GM12865 (cell line): ENCODE measurements around the gene RAB44.

ENCODE experiments used
- DNase-seq: peaks from one replicate; pipeline ENCODE4 v3.0.0; 2010; ENCODE audit warnings: low read depth
- H3K4me3 ChIP-seq: 2 replicates; pipeline ENCODE4 v1.5.1; 2011; ENCODE audit warnings: mild to moderate bottlenecking, low read depth, low read length, control low read depth
- CTCF ChIP-seq: IDR thresholded peaks from 2 replicates; pipeline ENCODE4 v1.5.1; 2011; ENCODE audit warnings: low read length, control low read depth, low read depth, inconsistent platforms; ENCODE audit not compliant: insufficient read depth; ENCODE audit errors: missing control alignments

RAB44 gene

GRCh38 chr6:36683656-36684446 is 13.8 kb upstream of the RAB44 start:
- no peak overlapping the region for H3K4me3 ChIP-seq
- peak; percentile 31 for DNase-seq
- TF ChIP-seq CTCF = no peak

DNA sequence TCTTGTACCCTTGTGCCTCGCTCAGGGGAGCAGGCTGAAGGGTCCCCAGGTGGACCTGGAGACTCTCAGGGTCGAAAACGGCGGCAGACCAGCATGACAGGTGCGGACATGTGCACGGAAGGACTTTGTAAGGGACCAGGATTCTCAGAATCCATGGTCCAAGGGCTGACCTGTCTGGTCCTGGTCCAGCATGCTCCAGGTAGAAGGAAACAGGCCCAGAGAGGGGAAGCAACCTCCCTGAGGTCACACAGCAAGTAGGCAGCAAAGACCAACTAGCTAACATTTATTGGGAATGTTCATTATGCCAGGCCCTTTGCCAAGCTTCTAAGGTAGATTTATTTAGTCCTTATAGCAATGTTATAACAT is 13.2 kb upstream of the RAB44 start:
- no peak for DNase-seq
- TF ChIP-seq CTCF = no peak
- no peak overlapping the region for H3K4me3 ChIP-seq

GRCh38 chr6:36685166-36685924 is 12.3 kb upstream of the RAB44 start:
- DNase-seq = no peak
- no peak overlapping the region for H3K4me3 ChIP-seq
- TF ChIP-seq CTCF = no peak

GRCh38 chr6:36685926-36686667 is 11.5 kb upstream of the RAB44 start:
- DNase-seq = no peak
- no peak overlapping the region for H3K4me3 ChIP-seq
- no peak for TF ChIP-seq CTCF

DNA sequence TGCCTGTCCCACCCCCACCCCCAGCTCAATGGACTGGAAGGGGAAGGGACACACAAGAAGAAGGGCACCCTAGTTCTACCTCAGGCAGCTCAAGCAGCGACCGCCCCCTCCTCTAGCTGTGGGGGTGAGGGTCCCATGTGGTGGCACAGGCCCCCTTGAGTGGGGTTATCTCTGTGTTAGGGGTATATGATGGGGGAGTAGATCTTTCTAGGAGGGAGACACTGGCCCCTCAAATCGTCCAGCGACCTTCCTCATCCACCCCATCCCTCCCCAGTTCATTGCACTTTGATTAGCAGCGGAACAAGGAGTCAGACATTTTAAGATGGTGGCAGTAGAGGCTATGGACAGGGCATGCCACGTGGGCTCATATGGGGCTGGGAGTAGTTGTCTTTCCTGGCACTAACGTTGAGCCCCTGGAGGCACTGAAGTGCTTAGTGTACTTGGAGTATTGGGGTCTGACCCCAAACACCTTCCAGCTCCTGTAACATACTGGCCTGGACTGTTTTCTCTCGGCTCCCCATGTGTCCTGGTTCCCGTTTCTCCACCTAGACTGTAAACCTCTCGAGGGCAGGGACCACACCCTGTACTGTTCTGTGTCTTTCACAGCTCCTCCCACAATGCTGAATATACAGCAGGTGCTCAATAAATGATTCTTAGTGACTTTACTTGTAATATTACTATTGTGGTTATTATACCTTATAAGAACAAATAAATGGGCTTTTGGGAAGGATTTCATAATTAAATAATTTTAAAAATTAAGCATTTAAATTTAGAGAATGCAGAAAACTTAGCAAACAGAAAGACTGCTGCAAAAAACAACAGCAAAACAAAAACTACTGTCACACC is 10.7 kb upstream of the RAB44 start:
- DNase-seq = peak; percentile 37
- H3K4me3 ChIP-seq = no peak overlapping the region
- no peak for TF ChIP-seq CTCF

GRCh38 chr6:36688063-36688738 is 9.4 kb upstream of the RAB44 start:
- no peak for TF ChIP-seq CTCF
- DNase-seq = peak; percentile 44
- no peak overlapping the region for H3K4me3 ChIP-seq
